CD14-positive monocyte (primary cell): Measurements from ENCODE around the gene TRAF3. TPM values are rescaled to one million over a fixed set of nuclear protein-coding genes. Genes with fewer than 3 reads are reported as not detected.
A peak's percentile ranks its signal among the peaks of the same experiment; 100 is the strongest.

Experiments used
- DNase-seq, 3 donors: peaks; one replicate each; pipeline ENCODE4 v3.0.0-alpha.2; 2011 to 2022
- H2AFZ ChIP-seq: 2 replicates; pipeline ENCODE4 v1.6.0; 2012; ENCODE audit warnings: mild to moderate bottlenecking, low read depth, low read length, inconsistent platforms; ENCODE audit not compliant: insufficient read depth, poor library complexity, severe bottlenecking
- H3K27ac ChIP-seq, 2 donors: 1 replicate in 1 of 2; 2 replicates in 1 of 2; pipeline ENCODE4 v1.5.1; 2012 to 2013; ENCODE audit warnings: low read length in 2 of 2, control low read depth in 1 of 2, inconsistent platforms in 1 of 2, low read depth in 1 of 2, mild to moderate bottlenecking in 1 of 2
- H3K27me3 ChIP-seq, 2 donors: one replicate each; pipeline versions ENCODE4 v1.6.0 to v1.6.1; 2011 to 2013; ENCODE audit warnings: low read length in 2 of 2; ENCODE audit not compliant: control insufficient read depth in 2 of 2, insufficient read depth in 2 of 2
- H3K36me3 ChIP-seq, 2 donors: replicated peaks in 1 of 2; 1 replicate in 1 of 2; 2 replicates in 1 of 2; pipeline versions ENCODE4 v1.5.1 to v1.6.1; 2012 to 2013; ENCODE audit warnings: low read length in 2 of 2, control low read depth in 1 of 2, inconsistent platforms in 1 of 2, mild to moderate bottlenecking in 1 of 2; ENCODE audit not compliant: insufficient read depth in 2 of 2, control insufficient read depth in 1 of 2
- H3K4me1 ChIP-seq, 2 donors: 1 replicate in 1 of 2; 2 replicates in 1 of 2; pipeline versions ENCODE4 v1.5.1 to v1.6.1; 2012 to 2013; ENCODE audit warnings: low read length in 2 of 2, control low read depth in 1 of 2, inconsistent platforms in 1 of 2, mild to moderate bottlenecking in 1 of 2, moderate library complexity in 1 of 2; ENCODE audit not compliant: insufficient read depth in 2 of 2, control insufficient read depth in 1 of 2
- H3K4me2 ChIP-seq: replicated peaks from 2 replicates; pipeline ENCODE3; 2012; ENCODE audit warnings: low read length, moderate library complexity, mild to moderate bottlenecking; ENCODE audit not compliant: poor library complexity, severe bottlenecking; ENCODE audit errors: extremely low read depth
- H3K4me3 ChIP-seq, 3 experiments: fragments of 200-600 bp in 1 of 3; sonication (generic) in 1 of 3; replicated peaks in 1 of 3; 1 replicate in 2 of 3; 2 replicates in 1 of 3; pipeline ENCODE4 v1.5.1; 2011 to 2013; ENCODE audit warnings: low read length in 3 of 3, mild to moderate bottlenecking in 3 of 3, control low read depth in 2 of 3, low read depth in 2 of 3, inconsistent platforms in 1 of 3, moderate library complexity in 1 of 3
- H3K79me2 ChIP-seq: 2 replicates; pipeline ENCODE4 v1.6.0; 2012; ENCODE audit warnings: mild to moderate bottlenecking, control low read depth, inconsistent platforms, low read length, moderate library complexity; ENCODE audit not compliant: insufficient read depth
- H3K9ac ChIP-seq: 2 replicates; pipeline ENCODE4 v1.6.0; 2017; ENCODE audit warnings: low read length, mild to moderate bottlenecking; ENCODE audit not compliant: insufficient read depth, poor library complexity, severe bottlenecking
- H3K9me3 ChIP-seq, 2 donors: replicated peaks in 1 of 2; 1 replicate in 1 of 2; 2 replicates in 1 of 2; pipeline versions ENCODE4 v1.5.1 to v1.6.1; 2012 to 2013; ENCODE audit warnings: low read length in 2 of 2, control low read depth in 1 of 2; ENCODE audit not compliant: control insufficient read depth in 1 of 2, insufficient read depth in 1 of 2
- H4K20me1 ChIP-seq: 2 replicates; pipeline ENCODE4 v1.6.0; 2012; ENCODE audit warnings: mild to moderate bottlenecking, low read length, control low read depth, moderate library complexity; ENCODE audit not compliant: insufficient read depth
- H3K27ac Mint-ChIP-seq, 7 donors: one replicate each; pipeline ENCODE4 v1.8.0; 2020; ENCODE audit warnings: mild to moderate bottlenecking in 7 of 7, mixed read lengths in 7 of 7, moderate library complexity in 6 of 7, inconsistent platforms in 2 of 7
- H3K27me3 Mint-ChIP-seq, 3 donors: one replicate each; pipeline ENCODE4 v1.8.0; 2021 to 2022; ENCODE audit warnings: low read depth in 3 of 3, mild to moderate bottlenecking in 3 of 3, mixed read lengths in 3 of 3, moderate library complexity in 3 of 3, inconsistent platforms in 1 of 3
- H3K36me3 Mint-ChIP-seq, 2 donors: one replicate each; pipeline ENCODE4 v1.8.0; 2020; ENCODE audit warnings: mixed read lengths in 2 of 2, inconsistent platforms in 1 of 2, mild to moderate bottlenecking in 1 of 2
- H3K4me1 Mint-ChIP-seq: one replicate; pipeline ENCODE4 v1.8.0; 2020; ENCODE audit warnings: mild to moderate bottlenecking, mixed read lengths
- H3K4me3 Mint-ChIP-seq, 2 donors: one replicate each; pipeline ENCODE4 v1.8.0; 2020; ENCODE audit warnings: mild to moderate bottlenecking in 2 of 2, mixed read lengths in 2 of 2, moderate library complexity in 1 of 2
- H3K9me3 Mint-ChIP-seq, 7 donors: one replicate each; pipeline ENCODE4 v1.8.0; 2020 to 2022; ENCODE audit warnings: mixed read lengths in 7 of 7, mild to moderate bottlenecking in 6 of 7, moderate library complexity in 6 of 7, inconsistent platforms in 2 of 7
- CTCF ChIP-seq: fragments of 200-600 bp; IDR thresholded peaks from one replicate; pipeline ENCODE4 v1.8.0; 2022; ENCODE audit warnings: antibody characterized with exemption, mild to moderate bottlenecking
- WGBS: methylation state at CpG from one replicate; pipeline ENCODE4 v1.1.5; 2013; ENCODE audit warnings: missing lambda C conversion rate; ENCODE audit not compliant: insufficient coverage; 5-methylcytosine and 5-hydroxymethylcytosine counted together
- intact Hi-C, 2 donors: fragments of 100-400 bp; cut with micrococcal nuclease; formaldehyde crosslinking; loops; one replicate each; pipeline versions ENCODE4 v1.15.0 to v1.15.1; 2023
- polyA plus RNA-seq, 3 donors: library from polyadenylated mRNA; depleted of rRNA in 1 of 3; unstranded in 2 of 3; stranded (reverse) in 1 of 3; fragments of 300-500 nt in 2 of 3; fragments of >200 nt in 1 of 3; fragmentation: Illumina TruSeq in 2 of 3; gene quantifications; 1 replicate in 2 of 3; 2 replicates in 1 of 3; pipeline ENCODE4 v1.2.3, GENCODE V29; 2012 to 2021

TRAF3 gene
- polyA plus RNA-seq, 3 donors, result 12.0 to 37.6 (median 17.3) TPM

- Histone ChIP-seq H3K36me3 (peaks cover 59 to 64% of the 10 kb centered on the region in 2 donors), H3K4me3 (no peak overlapping the region), H3K4me1 (peaks cover 5 to 14% of the 10 kb centered on the region in 2 donors), H3K27me3 (no peaks in the 10 kb centered on the region), H3K79me2 (peaks cover 3% of the 10 kb centered on the region), H2AFZ (no peak overlapping the region), H3K9me3 (no peaks in the 10 kb centered on the region), H3K27ac (no peak overlapping the region), H3K9ac (no peak overlapping the region), H4K20me1 (peaks cover 71% of the 10 kb centered on the region), H3K4me2 (no peak overlapping the region)
- WGBS, result 97% methylated on average over 8 of the region's 10 CpGs
- H3K27ac Mint-ChIP-seq, result no peak overlapping the region
- no peaks in the 10 kb centered on the region for H3K9me3 Mint-ChIP-seq
- peaks cover 11% of the 10 kb centered on the region for H3K4me1 Mint-ChIP-seq
- intact Hi-C loops, result no loop called here
- no peak for DNase-seq
- no peak for TF ChIP-seq CTCF
- no peaks in the 10 kb centered on the region for H3K27me3 Mint-ChIP-seq
- H3K4me3 Mint-ChIP-seq, result no peak overlapping the region
- peaks cover 38 to 43% of the 10 kb centered on the region in 2 donors for H3K36me3 Mint-ChIP-seq
These were observed 94.0 kb downstream of the TRAF3 start for GRCh38 chr14:102870994-102871831.

- Histone ChIP-seq H3K4me3 (no peak overlapping the region), H4K20me1 (peaks cover 63% of the 10 kb centered on the region), H3K9ac (no peak overlapping the region), H3K36me3 (peaks cover 68 to 72% of the 10 kb centered on the region in 2 donors), H3K4me1 (peaks cover 5 to 14% of the 10 kb centered on the region in 2 donors), H3K9me3 (no peaks in the 10 kb centered on the region), H2AFZ (no peak overlapping the region), H3K79me2 (peaks cover 3% of the 10 kb centered on the region), H3K27me3 (no peaks in the 10 kb centered on the region), H3K4me2 (no peak overlapping the region), H3K27ac (no peak overlapping the region)
- H3K4me1 Mint-ChIP-seq, result peaks cover 11% of the 10 kb centered on the region
- no peak for TF ChIP-seq CTCF
- H3K27ac Mint-ChIP-seq, result peak overlapping the region in 1 of 7 donors; percentile 32
- no peak overlapping the region for H3K4me3 Mint-ChIP-seq
- H3K36me3 Mint-ChIP-seq, result peaks cover 38 to 40% of the 10 kb centered on the region in 2 donors
- H3K27me3 Mint-ChIP-seq, result no peaks in the 10 kb centered on the region
- no peak for DNase-seq
- H3K9me3 Mint-ChIP-seq, result no peaks in the 10 kb centered on the region
- intact Hi-C loops, result no loop called here
- WGBS, result 87% methylated on average over 2 of the region's 5 CpGs
These were observed 94.8 kb downstream of the TRAF3 start for GRCh38 chr14:102872020-102872419.
